Tibial artery (tissue), 4 donors: ENCODE measurements around the gene PGLYRP3.

Experiments
- DNase-seq, 2 donors: peaks; one replicate each; pipeline ENCODE4 v3.0.0-alpha.2; 2019
- H3K27ac ChIP-seq, 2 donors: fragments of 200-600 bp; sonication (generic) in 1 of 2; 1 replicate in 1 of 2; 2 replicates in 1 of 2; pipeline ENCODE4 v1.5.1; 2018 to 2019; ENCODE audit warnings: mild to moderate bottlenecking in 1 of 2
- H3K27me3 ChIP-seq, 2 donors: fragments of 200-600 bp; sonication (generic) in 1 of 2; one replicate each; pipeline versions ENCODE4 v1.5.1 to v1.6.0; 2016 to 2019
- H3K36me3 ChIP-seq, 3 donors: fragments of 200-600 bp; sonication (generic) in 2 of 3; one replicate each; pipeline ENCODE4 v1.5.1; 2016 to 2019; ENCODE audit warnings: mild to moderate bottlenecking in 2 of 3
- H3K4me1 ChIP-seq, 4 donors: fragments of 200-600 bp; sonication (generic) in 2 of 4; 1 replicate in 3 of 4; 2 replicates in 1 of 4; pipeline ENCODE4 v1.5.1; 2016 to 2019
- H3K4me3 ChIP-seq, 2 donors: fragments of 200-600 bp; sonication (generic) in 1 of 2; 1 replicate in 1 of 2; 2 replicates in 1 of 2; pipeline ENCODE4 v1.5.1; 2018 to 2019; ENCODE audit warnings: mild to moderate bottlenecking in 2 of 2
- H3K9me3 ChIP-seq, 3 donors: fragments of 200-600 bp; sonication (generic) in 1 of 3; one replicate each; pipeline ENCODE4 v1.5.1; 2016 to 2019
- intact Hi-C: fragments of 100-400 bp; cut with DNase I; formaldehyde crosslinking; loops from one replicate; pipeline ENCODE4 v1.15.0; 2023; ENCODE audit warnings: low total_unique reads
- TF ChIP-seq, protein P1 (sequence below), 2 experiments: fragments of 200-600 bp in 1 of 2; fragments of 450-650 bp in 1 of 2; IDR thresholded peaks; one replicate each; pipeline ENCODE4 v1.5.1; 2017 to 2019; ENCODE audit warnings: antibody characterized with exemption in 2 of 2, mild to moderate bottlenecking in 1 of 2, moderate library complexity in 1 of 2

Gene PGLYRP3

DNA sequence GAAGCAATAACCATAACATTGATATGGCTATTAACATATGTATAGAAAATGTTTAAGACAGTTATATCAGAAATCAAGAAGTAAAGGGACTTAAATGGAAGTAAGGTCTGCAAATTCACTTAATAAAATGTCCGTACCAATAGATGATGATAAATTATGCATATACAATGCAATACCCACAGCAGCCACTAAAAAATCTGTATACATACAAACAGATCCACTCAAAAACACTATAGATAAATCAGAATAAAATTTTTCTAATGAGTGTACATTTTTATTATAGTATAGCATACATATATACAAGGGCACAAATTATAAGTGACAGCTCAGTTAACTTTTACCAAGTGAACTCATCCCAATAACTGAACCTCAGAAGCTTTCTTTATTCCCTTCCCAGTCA is 47.3 kb downstream of the PGLYRP3 start:
- TF ChIP-seq, protein P1, sequence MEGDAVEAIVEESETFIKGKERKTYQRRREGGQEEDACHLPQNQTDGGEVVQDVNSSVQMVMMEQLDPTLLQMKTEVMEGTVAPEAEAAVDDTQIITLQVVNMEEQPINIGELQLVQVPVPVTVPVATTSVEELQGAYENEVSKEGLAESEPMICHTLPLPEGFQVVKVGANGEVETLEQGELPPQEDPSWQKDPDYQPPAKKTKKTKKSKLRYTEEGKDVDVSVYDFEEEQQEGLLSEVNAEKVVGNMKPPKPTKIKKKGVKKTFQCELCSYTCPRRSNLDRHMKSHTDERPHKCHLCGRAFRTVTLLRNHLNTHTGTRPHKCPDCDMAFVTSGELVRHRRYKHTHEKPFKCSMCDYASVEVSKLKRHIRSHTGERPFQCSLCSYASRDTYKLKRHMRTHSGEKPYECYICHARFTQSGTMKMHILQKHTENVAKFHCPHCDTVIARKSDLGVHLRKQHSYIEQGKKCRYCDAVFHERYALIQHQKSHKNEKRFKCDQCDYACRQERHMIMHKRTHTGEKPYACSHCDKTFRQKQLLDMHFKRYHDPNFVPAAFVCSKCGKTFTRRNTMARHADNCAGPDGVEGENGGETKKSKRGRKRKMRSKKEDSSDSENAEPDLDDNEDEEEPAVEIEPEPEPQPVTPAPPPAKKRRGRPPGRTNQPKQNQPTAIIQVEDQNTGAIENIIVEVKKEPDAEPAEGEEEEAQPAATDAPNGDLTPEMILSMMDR (IDR thresholded peaks at IDR 0.05): no peak
- H3K9me3 ChIP-seq: no peaks in the 10 kb centered on the region
- H3K27ac ChIP-seq: no peak overlapping the region
- H3K4me1 ChIP-seq: peaks cover 0 to 22% (median 16%) of the 10 kb centered on the region in 4 donors
- H3K27me3 ChIP-seq: peaks cover 0 to 29% of the 10 kb centered on the region in 2 donors
- DNase-seq: no peak
- intact Hi-C loops: no loop called here
- no peak overlapping the region for H3K4me3 ChIP-seq
- no peaks in the 10 kb centered on the region for H3K36me3 ChIP-seq

DNA sequence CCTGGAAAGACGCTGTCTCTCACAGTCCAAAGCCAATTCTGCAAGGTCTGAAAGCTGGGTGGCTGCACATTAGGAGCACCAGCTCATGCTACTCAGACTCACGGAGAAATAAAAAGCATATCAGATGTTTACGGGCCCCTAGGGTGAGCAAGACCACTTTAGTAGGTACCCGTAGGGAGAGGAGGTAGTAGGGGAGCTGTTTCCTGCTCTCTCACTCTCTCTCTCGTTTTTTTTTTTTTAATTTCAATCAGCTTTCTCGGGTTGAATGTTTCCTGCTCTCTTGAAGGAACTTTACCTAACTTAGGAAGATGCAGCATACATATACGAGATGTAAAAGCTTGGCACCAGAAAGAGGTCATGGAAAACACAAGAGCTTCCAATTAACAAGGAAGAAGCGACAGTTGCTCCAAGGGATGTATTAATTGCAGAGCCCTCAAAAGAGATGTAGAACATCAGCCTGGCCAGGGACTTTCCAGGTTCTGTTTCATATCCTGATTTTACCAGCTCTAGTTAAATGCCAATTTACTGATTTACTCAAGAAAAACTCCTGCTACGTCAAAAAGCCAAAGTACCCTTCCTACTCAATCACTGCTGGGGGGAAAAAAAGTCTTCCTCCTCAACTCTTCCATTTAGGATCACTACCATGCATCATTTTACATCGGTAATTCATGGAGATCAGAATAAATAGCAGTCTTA is 50.1 kb downstream of the PGLYRP3 start:
- no peak for DNase-seq
- TF ChIP-seq, protein P1 (IDR thresholded peaks at IDR 0.05): no peak
- H3K4me3 ChIP-seq: no peak overlapping the region
- no peak overlapping the region for H3K27ac ChIP-seq
- no peaks in the 10 kb centered on the region for H3K36me3 ChIP-seq
- H3K4me1 ChIP-seq: peaks cover 0 to 22% (median 16%) of the 10 kb centered on the region in 4 donors
- intact Hi-C loops: no loop called here
- H3K27me3 ChIP-seq: peaks cover 0 to 29% of the 10 kb centered on the region in 2 donors
- H3K9me3 ChIP-seq: no peaks in the 10 kb centered on the region

DNA sequence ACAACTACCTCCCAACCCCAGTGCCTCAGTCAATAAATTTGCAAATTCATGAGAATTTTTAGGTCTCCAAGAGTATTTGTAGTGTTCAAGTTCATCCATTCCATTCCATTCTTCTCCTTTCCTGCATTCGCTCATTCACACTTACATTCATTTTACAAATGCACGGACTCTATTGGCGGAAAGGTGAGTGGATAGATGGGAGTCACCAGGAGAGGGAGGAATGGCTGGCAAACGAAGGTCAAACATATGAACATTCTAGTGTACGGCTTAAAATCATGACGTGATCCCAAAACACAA is 50.7 kb downstream of the PGLYRP3 start:
- H3K4me1 ChIP-seq: peaks cover 0 to 22% (median 16%) of the 10 kb centered on the region in 4 donors
- TF ChIP-seq, protein P1 (IDR thresholded peaks at IDR 0.05): no peak
- DNase-seq: no peak
- intact Hi-C loops: no loop called here
- H3K9me3 ChIP-seq: no peaks in the 10 kb centered on the region
- no peaks in the 10 kb centered on the region for H3K36me3 ChIP-seq
- H3K27ac ChIP-seq: no peak overlapping the region
- H3K27me3 ChIP-seq: peaks cover 0 to 26% of the 10 kb centered on the region in 2 donors
- H3K4me3 ChIP-seq: peak overlapping the region; percentile 44 to 66

DNA sequence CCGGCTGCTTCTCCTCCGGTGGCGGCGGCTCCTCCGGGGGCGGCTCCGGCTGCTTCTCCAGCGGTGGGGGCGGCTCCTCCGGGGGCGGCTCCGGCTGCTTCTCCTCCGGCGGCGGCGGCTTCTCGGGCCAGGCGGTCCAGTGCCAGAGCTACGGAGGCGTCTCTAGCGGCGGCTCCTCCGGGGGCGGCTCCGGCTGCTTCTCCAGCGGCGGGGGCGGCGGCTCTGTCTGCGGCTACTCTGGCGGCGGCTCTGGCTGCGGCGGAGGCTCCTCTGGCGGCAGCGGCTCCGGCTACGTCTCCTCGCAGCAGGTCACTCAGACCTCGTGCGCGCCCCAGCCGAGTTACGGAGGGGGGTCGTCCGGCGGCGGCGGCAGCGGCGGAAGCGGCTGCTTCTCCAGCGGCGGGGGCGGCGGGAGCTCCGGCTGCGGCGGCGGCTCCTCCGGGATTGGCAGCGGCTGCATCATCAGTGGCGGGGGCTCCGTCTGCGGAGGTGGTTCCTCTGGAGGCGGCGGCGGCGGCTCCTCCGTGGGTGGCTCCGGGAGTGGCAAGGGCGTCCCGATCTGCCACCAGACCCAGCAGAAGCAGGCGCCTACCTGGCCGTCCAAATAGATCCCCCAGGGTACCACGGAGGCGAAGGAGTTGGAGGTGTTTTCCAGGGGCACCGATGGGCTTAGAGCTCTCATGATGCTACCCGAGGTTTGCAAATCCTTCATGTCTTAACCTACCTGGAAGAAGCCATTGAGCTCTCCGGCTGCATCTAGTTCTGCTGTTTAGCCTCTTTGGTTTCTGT is 51.3 kb downstream of the PGLYRP3 start:
- TF ChIP-seq, protein P1 (IDR thresholded peaks at IDR 0.05): no peak
- no peak for DNase-seq
- intact Hi-C loops: no loop called here
- Histone ChIP-seq H3K9me3 (no peaks in the 10 kb centered on the region), H3K4me1 (peaks cover 0 to 22% (median 16%) of the 10 kb centered on the region in 4 donors), H3K27ac (peak overlapping the region in 1 of 2 donors; percentile 9), H3K4me3 (peak overlapping the region; percentile 44 to 66), H3K36me3 (no peaks in the 10 kb centered on the region), H3K27me3 (peaks cover 0 to 20% of the 10 kb centered on the region in 2 donors)

DNA sequence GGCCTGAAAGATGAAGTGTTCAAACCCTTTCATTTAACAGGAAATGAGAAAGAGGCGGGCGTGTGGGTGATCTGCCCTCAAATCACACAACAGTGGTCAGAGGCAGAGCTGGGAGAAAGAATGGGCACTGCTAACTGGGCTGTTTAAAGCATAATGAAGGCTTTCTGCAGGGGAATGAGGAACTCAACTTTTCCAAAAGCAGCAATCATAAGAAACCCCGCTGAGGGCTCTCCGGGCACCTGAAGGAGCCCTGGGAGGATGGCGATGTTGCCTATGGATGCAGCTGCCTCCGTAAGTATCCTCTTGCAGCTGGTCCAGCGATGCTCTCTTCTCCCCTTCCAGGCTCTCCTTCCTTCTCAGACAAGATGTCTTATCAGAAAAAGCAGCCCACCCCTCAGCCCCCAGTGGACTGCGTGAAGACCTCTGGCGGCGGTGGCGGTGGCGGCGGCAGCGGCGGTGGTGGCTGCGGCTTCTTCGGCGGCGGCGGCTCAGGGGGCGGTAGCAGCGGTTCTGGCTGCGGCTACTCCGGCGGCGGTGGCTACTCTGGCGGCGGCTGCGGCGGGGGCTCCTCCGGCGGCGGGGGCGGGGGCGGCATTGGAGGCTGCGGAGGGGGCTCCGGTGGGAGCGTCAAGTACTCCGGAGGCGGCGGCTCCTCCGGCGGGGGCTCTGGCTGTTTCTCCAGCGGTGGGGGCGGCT is 52.0 kb downstream of the PGLYRP3 start:
- intact Hi-C loops: no loop called here
- Histone ChIP-seq H3K9me3 (no peaks in the 10 kb centered on the region), H3K36me3 (no peaks in the 10 kb centered on the region), H3K4me3 (peak overlapping the region; percentile 44 to 66), H3K4me1 (peaks cover 0 to 22% (median 16%) of the 10 kb centered on the region in 4 donors), H3K27me3 (peaks cover 0 to 18% of the 10 kb centered on the region in 2 donors), H3K27ac (peak overlapping the region in 1 of 2 donors; percentile 9)
- TF ChIP-seq, protein P1 (IDR thresholded peaks at IDR 0.05): no peak
- no peak for DNase-seq
